Stimulated activated CD8-positive, alpha-beta memory T cell treated with anti-CD3 and anti-CD28 coated beads, Interleukin-2, amount 100 ng/mL, for 48 hours (primary cell): ENCODE results near the gene TOMM40.
"Not testable (repeated sequence)": the region's sequence is repeated elsewhere in the genome, so short reads cannot be mapped to it uniquely, and the experiment has no call there.

ENCODE experiments used
- DNase-seq, 2 donors: peaks; one replicate each; pipeline ENCODE4 v3.0.0-alpha.2; 2020; ENCODE audit warnings: low read depth in 2 of 2

Gene TOMM40

DNA sequence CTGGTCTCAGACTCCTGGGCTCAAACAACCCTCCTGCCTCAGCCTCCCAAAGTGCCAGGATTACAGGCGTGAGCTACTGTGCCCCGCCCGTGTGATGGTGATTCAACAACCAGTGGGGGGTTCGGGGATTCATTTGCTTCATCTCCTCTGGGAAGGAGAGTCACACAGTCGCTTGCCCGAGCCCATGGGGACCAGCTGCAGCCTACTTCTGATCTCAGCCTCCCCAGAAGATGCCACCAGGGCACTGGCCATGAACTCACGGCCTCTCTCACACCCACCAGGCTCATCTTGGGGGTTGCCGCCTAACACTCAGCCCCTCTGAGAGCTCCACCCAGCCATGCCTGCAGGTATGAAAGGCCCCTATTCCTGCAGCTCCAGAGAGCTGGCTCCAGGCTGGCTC is 6.8 kb downstream of the TOMM40 start:
- no peak for DNase-seq

DNA sequence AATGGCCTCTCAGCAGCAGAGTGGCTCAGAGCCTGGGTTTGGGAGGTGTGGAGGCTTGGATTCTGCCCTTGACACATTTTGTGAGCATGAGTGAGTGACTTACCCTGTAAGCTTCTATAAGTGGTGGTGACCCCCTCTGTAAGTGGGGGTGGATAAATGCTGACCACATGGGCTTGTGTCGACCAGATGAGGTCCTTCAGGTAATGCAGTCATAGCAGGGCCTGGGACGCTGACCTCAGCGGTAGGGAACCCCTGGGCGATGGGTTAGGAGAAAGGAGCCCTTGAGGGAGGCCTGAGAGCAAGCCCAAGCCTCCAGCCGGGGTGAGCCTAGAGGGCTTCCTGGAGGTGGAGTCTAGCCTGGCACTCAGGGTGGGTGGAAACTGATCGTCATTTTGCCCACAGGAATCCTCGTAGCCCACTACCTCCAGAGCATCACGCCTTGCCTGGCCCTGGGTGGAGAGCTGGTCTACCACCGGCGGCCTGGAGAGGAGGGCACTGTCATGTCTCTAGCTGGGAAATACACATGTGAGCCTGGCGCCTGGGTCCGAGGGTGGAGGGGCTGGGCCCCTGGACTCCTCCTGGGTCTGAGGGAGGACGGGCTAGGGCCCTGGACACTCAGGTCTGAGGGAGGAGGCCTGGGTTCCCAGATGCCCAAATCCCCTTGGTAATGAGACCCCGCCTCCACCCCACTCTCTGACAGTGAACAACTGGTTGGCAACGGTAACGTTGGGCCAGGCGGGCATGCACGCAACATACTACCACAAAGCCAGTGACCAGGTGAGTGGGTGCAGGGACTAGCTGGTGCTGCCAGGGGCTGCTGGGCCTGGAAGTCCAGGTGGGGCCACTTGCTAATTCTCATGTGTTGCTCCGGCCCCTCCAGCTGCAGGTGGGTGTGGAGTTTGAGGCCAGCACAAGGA is 9.5 kb downstream of the TOMM40 start:
- DNase-seq = no peak

DNA sequence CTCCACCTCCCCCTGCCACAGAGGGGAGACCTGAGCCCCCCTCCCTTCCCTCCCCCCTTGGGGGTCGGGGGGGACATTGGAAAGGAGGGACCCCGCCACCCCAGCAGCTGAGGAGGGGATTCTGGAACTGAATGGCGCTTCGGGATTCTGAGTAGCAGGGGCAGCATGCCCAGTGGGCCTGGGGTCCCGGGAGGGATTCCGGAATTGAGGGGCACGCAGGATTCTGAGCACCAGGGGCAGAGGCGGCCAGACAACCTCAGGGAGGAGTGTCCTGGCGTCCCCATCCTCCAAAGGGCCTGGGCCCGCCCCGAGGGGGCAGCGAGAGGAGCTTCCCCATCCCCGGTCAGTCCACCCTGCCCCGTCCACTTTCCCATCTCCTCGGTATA is 12.2 kb downstream of the TOMM40 start:
- DNase-seq = no peak

DNA sequence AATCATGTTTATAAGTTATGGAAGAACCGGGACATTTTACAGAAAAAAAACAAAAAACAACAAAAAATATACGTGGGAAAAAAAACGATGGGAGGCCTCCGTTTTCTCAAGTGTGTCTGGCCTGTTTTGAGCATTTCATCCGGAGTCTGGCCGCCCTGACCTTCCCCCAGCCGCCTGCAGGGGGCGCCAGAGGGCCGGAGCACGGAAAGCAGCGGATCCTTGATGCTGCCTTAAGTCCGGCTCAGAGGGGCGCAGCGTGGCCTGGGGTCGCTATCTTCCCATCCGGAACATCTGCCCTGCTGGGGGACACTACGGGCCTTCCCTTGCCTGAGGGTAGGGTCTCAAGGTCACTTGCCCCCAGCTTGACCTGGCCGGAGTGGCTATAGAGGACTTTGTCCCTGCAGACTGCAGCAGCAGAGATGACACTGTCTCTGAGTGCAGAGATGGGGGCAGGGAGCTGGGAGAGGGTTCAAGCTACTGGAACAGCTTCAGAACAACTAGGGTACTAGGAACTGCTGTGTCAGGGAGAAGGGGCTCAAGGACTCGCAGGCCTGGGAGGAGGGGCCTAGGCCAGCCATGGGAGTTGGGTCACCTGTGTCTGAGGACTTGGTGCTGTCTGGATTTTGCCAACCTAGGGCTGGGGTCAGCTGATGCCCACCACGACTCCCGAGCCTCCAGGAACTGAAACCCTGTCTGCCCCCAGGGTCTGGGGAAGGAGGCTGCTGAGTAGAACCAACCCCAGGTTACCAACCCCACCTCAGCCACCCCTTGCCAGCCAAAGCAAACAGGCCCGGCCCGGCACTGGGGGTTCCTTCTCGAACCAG is 12.8 kb downstream of the TOMM40 start:
- DNase-seq = peak; percentile 60 to 62

DNA sequence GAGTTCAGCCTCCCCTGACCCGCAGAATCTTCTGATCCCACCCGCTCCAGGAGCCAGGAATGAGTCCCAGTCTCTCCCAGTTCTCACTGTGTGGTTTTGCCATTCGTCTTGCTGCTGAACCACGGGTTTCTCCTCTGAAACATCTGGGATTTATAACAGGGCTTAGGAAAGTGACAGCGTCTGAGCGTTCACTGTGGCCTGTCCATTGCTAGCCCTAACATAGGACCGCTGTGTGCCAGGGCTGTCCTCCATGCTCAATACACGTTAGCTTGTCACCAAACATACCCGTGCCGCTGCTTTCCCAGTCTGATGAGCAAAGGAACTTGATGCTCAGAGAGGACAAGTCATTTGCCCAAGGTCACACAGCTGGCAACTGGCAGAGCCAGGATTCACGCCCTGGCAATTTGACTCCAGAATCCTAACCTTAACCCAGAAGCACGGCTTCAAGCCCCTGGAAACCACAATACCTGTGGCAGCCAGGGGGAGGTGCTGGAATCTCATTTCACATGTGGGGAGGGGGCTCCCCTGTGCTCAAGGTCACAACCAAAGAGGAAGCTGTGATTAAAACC is 13.5 kb downstream of the TOMM40 start:
- DNase-seq = no peak

DNA sequence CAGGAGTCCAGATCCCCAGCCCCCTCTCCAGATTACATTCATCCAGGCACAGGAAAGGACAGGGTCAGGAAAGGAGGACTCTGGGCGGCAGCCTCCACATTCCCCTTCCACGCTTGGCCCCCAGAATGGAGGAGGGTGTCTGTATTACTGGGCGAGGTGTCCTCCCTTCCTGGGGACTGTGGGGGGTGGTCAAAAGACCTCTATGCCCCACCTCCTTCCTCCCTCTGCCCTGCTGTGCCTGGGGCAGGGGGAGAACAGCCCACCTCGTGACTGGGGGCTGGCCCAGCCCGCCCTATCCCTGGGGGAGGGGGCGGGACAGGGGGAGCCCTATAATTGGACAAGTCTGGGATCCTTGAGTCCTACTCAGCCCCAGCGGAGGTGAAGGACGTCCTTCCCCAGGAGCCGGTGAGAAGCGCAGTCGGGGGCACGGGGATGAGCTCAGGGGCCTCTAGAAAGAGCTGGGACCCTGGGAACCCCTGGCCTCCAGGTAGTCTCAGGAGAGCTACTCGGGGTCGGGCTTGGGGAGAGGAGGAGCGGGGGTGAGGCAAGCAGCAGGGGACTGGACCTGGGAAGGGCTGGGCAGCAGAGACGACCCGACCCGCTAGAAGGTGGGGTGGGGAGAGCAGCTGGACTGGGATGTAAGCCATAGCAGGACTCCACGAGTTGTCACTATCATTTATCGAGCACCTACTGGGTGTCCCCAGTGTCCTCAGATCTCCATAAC is 14.5 kb downstream of the TOMM40 start, which contains the start of gene APOE:
Gene APOE, plus strand, starts transcription at position 360 of the 724 bp plus-strand sequence. CDS start 829 bp downstream, outside the sequence.
- DNase-seq = no peak

DNA sequence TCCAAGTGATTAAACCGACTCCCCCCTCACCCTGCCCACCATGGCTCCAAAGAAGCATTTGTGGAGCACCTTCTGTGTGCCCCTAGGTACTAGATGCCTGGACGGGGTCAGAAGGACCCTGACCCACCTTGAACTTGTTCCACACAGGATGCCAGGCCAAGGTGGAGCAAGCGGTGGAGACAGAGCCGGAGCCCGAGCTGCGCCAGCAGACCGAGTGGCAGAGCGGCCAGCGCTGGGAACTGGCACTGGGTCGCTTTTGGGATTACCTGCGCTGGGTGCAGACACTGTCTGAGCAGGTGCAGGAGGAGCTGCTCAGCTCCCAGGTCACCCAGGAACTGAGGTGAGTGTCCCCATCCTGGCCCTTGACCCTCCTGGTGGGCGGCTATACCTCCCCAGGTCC is 16.6 kb downstream of the TOMM40 start:
- DNase-seq = no peak

DNA sequence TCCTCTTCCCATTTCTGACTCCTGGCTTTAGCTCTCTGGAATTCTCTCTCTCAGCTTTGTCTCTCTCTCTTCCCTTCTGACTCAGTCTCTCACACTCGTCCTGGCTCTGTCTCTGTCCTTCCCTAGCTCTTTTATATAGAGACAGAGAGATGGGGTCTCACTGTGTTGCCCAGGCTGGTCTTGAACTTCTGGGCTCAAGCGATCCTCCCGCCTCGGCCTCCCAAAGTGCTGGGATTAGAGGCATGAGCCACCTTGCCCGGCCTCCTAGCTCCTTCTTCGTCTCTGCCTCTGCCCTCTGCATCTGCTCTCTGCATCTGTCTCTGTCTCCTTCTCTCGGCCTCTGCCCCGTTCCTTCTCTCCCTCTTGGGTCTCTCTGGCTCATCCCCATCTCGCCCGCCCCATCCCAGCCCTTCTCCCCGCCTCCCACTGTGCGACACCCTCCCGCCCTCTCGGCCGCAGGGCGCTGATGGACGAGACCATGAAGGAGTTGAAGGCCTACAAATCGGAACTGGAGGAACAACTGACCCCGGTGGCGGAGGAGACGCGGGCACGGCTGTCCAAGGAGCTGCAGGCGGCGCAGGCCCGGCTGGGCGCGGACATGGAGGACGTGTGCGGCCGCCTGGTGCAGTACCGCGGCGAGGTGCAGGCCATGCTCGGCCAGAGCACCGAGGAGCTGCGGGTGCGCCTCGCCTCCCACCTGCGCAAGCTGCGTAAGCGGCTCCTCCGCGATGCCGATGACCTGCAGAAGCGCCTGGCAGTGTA is 17.2 kb downstream of the TOMM40 start:
- DNase-seq = no peak

DNA sequence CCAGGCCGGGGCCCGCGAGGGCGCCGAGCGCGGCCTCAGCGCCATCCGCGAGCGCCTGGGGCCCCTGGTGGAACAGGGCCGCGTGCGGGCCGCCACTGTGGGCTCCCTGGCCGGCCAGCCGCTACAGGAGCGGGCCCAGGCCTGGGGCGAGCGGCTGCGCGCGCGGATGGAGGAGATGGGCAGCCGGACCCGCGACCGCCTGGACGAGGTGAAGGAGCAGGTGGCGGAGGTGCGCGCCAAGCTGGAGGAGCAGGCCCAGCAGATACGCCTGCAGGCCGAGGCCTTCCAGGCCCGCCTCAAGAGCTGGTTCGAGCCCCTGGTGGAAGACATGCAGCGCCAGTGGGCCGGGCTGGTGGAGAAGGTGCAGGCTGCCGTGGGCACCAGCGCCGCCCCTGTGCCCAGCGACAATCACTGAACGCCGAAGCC is 17.8 kb downstream of the TOMM40 start:
- DNase-seq = no peak

DNA sequence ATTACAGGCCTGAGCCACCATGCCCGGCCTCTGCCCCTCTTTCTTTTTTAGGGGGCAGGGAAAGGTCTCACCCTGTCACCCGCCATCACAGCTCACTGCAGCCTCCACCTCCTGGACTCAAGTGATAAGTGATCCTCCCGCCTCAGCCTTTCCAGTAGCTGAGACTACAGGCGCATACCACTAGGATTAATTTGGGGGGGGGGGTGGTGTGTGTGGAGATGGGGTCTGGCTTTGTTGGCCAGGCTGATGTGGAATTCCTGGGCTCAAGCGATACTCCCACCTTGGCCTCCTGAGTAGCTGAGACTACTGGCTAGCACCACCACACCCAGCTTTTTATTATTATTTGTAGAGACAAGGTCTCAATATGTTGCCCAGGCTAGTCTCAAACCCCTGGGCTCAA is 18.7 kb downstream of the TOMM40 start:
- DNase-seq = no peak

DNA sequence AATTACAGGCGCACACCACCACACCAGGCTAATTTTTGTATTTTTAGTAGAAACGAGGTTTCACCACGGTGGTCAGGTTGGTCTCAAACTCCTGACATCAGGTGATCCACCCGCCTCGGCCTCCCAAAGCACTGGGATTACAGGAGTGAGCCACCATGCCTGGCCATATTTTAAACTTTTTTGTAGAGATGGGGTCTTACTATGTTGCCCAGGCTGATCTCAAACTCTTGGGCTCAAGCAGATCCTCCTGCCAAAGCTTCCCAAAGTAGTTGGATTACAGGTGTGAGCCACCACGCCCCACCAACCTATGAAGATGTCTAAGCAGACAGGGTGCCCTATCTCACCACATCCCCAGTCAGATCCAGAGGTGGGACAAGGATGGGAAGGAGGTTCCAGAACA is 20.8 kb downstream of the TOMM40 start:
- DNase-seq = not testable (repeated sequence)

DNA sequence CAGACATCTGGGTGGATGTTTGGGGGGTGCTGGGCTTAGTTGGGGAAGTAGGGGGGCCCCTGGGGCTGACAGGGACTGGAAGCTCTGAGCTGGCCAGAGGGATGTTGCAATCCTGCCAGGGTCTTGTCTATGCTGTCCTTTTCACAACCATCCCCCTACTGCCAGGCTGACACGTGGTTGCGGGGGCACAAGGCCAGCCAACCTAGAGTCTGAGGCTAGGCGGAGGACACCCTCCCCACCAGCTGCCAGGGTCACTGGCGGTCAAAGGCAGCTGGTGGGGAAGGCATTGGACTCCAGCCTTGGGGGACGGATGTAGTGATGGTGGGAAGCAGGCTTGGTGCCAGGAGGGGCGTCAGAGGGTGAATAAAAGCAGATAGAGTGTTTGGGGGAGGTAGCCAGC is 21.8 kb downstream of the TOMM40 start:
- no peak for DNase-seq

DNA sequence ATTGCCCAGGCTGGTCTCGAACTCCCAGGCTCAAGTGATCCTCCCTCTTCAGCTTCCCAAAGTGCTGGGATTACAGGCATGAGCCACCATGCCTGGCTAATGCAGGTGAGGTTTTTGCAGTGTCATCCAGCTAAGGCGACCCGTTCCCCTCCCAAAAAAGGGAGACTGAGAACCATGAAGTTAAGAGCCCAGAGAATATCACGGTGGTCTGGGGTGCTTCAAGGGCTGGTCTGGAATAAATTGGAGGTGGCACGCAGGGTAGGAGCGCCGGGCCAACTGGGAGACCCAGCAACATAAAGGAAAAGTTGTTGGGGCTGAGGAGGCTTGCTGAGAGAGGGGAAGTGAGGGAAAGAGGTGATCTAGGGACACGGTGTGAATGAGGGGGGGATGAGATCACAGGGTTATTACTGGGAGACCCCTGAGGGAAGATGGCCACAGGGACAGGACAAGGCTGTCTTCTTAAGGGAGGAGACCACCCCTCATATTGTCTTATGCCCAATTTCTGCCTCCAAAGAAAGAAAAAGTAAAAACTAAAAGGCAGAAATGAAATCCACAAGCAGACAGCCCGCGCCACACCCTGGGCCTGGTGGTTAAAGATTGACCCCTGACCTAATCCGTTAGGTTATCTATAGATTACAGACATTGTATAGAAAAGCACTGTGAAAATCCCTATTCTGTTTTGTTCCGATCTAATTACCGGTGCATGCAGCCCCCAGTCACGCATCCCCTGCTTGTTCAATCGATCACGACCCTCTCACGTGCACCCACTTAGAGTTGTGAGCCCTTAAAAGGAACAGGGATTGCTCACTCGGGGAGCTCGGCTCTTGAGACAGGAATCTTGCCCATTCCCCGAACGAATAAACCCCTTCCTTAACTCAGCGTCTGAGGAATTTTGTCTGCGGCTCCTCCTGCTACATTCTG is 22.7 kb downstream of the TOMM40 start:
- not testable (repeated sequence) for DNase-seq

DNA sequence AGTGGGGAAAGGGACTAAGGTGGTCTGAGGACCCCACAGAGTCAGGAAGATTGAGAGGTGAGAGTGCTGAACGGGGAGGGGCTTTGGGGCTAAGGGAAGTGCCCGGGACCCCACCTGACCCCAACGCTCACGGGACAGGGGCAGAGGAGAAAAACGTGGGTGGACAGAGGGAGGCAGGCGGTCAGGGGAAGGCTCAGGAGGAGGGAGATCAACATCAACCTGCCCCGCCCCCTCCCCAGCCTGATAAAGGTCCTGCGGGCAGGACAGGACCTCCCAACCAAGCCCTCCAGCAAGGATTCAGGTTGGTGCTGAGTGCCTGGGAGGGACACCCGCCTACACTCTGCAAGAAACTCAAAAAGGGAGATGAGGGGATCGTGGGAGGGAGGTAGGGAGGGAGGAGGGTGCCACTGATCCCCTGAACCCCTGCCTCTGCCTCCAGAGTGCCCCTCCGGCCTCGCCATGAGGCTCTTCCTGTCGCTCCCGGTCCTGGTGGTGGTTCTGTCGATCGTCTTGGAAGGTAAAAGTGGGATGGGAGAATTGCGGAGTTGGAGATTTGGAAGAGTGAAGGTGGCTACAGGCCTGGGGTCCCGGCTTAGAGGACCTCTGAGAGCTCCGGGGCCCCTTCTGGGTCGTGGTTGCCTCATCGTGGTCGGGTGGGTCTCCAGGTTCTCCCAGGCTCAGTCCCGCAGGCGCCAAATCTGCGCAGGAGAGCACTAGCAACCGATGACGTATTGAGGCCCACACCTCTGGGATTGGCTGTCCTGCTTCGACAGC is 23.6 kb downstream of the TOMM40 start, which contains the start of gene APOC1:
Gene APOC1, plus strand, starts transcription at position 176 of the 774 bp plus-strand sequence. Its CDS starts 284 bp downstream, at position 460.
- peak; percentile 65 to 74 for DNase-seq

DNA sequence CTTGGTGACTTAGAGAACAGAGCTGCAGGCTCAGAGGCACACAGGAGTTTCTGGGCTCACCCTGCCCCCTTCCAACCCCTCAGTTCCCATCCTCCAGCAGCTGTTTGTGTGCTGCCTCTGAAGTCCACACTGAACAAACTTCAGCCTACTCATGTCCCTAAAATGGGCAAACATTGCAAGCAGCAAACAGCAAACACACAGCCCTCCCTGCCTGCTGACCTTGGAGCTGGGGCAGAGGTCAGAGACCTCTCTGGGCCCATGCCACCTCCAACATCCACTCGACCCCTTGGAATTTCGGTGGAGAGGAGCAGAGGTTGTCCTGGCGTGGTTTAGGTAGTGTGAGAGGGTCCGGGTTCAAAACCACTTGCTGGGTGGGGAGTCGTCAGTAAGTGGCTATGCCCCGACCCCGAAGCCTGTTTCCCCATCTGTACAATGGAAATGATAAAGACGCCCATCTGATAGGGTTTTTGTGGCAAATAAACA is 33.2 kb downstream of the TOMM40 start:
- DNase-seq = no peak

DNA sequence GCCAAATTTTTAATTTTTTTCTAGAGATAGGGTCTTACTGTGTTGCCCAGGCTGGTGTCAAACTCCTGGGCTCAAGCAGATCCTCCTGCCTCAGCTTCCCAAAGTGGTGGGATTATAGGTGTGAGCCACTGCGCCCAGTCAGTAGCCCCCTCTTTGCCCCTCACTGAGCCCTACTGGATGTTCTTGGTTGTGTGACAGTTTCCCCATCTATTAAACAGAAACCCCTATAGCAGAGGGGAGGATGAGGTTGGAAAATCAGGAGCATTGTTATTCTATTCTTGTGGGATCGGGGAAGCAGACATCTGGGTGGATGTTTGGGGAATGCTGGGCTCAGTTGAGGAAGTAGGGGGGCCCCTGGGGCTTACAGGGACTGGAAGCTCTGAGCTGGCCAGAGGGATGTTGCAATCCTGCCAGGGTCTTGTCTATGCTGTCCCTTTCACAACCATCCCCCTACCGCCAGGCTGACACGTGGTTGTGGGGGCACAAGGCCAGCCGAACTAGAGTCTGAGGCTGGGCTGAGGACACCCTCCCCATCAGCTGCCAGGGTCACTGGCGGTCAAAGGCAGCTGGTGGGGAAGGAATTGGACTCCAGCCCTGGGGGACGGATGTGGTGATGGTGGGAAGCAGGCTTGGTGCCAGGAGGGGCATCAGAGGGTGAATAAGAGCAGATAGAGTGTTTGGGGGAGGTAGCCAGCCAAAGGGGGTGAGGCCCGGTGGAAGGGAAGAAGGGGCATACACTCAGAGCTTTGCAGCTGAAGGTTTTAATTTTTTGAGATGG is 34.2 kb downstream of the TOMM40 start:
- DNase-seq = no peak

DNA sequence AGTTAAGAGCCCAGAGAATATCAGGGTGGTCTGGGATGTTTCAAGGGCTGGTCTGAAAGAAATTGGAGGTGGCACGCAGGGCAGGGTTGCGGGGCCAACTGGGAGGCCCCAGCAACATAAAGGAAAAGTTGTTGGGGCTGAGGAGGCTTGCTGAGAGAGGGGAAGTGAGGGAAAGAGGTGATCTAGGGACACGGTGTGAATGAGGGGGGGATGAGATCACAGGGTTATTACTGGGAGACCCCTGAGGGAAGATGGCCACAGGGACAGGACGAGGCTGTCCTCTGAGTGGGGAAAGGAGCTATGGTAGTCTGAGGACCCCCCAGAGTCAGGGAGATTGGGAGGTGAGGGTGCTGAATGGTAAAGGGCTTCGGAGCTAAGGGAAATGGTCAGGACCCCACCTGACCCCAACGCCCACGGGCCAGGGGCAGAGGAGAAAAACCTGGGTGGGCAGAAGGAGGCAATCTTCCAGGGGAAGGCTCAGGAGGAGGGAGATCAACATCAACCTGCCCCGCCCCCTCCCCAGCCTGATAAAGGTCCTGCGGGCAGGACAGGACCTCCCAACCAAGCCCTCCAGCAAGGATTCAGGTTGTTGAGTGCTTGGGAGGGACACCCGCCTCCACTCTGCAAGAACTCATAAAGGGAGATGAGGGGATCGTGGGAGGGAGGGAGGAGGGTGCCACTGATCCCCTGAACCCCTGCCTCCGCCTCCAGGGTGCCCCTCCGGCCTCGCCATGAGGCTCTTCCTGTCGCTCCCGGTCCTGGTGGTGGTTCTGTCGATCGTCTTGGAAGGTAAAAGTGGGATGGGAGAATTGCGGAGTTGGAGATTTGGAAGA is 35.4 kb downstream of the TOMM40 start:
- DNase-seq = not testable (repeated sequence)
